ENCODE results near the gene PCP4L1.
"Not testable (repeated sequence)": the region's sequence is repeated elsewhere in the genome, so short reads cannot be mapped to it uniquely, and the experiment has no call there.

PCP4L1 gene

GRCh38 chr1:161258439-161259344 is at the start of gene PCP4L1:
TSS of gene PCP4L1 (plus strand) at chr1:161258745. CDS start at chr1:161258975, 230 bp downstream.
- DNase-seq, result peak; percentile 69

- peak; percentile 82 for DNase-seq
Measured at GRCh38 chr1:161209790-161210409, 48.6 kb upstream of the PCP4L1 start.

- DNase-seq, result no peak
Measured at GRCh38 chr1:161214369-161214768, 44.2 kb upstream of the PCP4L1 start.

- no peak for DNase-seq
Measured at GRCh38 chr1:161215076-161215475, 43.5 kb upstream of the PCP4L1 start, which contains the start of gene FCER1G. TSS of gene FCER1G (plus strand) at chr1:161215295. CDS start at chr1:161215322, 27 bp downstream.

GRCh38 chr1:161216945-161217712 is 41.4 kb upstream of the PCP4L1 start:
- DNase-seq, result no peak

GRCh38 chr1:161217831-161218230 is 40.7 kb upstream of the PCP4L1 start:
- DNase-seq, result no peak

GRCh38 chr1:161218301-161219077 is 40.1 kb upstream of the PCP4L1 start:
- DNase-seq, result no peak

GRCh38 chr1:161219078-161219892 is 39.3 kb upstream of the PCP4L1 start:
- no peak for DNase-seq

GRCh38 chr1:161220002-161220401 is 38.5 kb upstream of the PCP4L1 start:
- no peak for DNase-seq

- DNase-seq, result no peak
Measured at GRCh38 chr1:161222175-161223019, 36.1 kb upstream of the PCP4L1 start.

GRCh38 chr1:161223805-161224694 is 34.5 kb upstream of the PCP4L1 start:
- no peak for DNase-seq

- DNase-seq, result not testable (repeated sequence)
Measured at GRCh38 chr1:161224695-161225087, 33.9 kb upstream of the PCP4L1 start.

- DNase-seq, result no peak
Measured at GRCh38 chr1:161225178-161225533, 33.4 kb upstream of the PCP4L1 start.

GRCh38 chr1:161225534-161226319 is 32.8 kb upstream of the PCP4L1 start, which contains the start of gene TOMM40L:
TSS of gene TOMM40L (plus strand) at chr1:161226060. CDS start at chr1:161226490, 430 bp downstream.
- DNase-seq, result peak; percentile 98

GRCh38 chr1:161226320-161226711 is 32.2 kb upstream of the PCP4L1 start:
- DNase-seq, result peak; percentile 62

GRCh38 chr1:161226759-161227158 is 31.8 kb upstream of the PCP4L1 start:
- DNase-seq, result peak; percentile 62

- peak; percentile 88 for DNase-seq
Measured at GRCh38 chr1:161227196-161227871, 31.2 kb upstream of the PCP4L1 start.

GRCh38 chr1:161228032-161228431 is 30.5 kb upstream of the PCP4L1 start:
- DNase-seq, result no peak

Measured in NCI-H69 (cell line).